ENCODE measurements around the gene HDAC11. TPM values are rescaled to one million over a fixed set of nuclear protein-coding genes. Genes with fewer than 3 reads are reported as not detected.
A peak's percentile ranks its signal among the peaks of the same experiment; 100 is the strongest.

The HDAC11 gene
- total and polyA plus RNA-seq, 2 of the 13 experiments (the other 11 are each of a cell fraction or from before 2014, with no cell fraction given) = 13.7 to 33.1 TPM

GRCh38 chr3:13470894-13471574, 9.1 kb upstream of the HDAC11 start (continued):
- TF ChIP-seq, protein P1, sequence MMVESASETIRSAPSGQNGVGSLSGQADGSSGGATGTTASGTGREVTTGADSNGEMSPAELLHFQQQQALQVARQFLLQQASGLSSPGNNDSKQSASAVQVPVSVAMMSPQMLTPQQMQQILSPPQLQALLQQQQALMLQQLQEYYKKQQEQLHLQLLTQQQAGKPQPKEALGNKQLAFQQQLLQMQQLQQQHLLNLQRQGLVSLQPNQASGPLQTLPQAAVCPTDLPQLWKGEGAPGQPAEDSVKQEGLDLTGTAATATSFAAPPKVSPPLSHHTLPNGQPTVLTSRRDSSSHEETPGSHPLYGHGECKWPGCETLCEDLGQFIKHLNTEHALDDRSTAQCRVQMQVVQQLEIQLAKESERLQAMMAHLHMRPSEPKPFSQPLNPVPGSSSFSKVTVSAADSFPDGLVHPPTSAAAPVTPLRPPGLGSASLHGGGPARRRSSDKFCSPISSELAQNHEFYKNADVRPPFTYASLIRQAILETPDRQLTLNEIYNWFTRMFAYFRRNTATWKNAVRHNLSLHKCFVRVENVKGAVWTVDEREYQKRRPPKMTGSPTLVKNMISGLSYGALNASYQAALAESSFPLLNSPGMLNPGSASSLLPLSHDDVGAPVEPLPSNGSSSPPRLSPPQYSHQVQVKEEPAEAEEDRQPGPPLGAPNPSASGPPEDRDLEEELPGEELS (CRISPR knock-in tag; IDR thresholded peaks at IDR 0.05) = peak; percentile 99
- TF ChIP-seq, protein P2, sequence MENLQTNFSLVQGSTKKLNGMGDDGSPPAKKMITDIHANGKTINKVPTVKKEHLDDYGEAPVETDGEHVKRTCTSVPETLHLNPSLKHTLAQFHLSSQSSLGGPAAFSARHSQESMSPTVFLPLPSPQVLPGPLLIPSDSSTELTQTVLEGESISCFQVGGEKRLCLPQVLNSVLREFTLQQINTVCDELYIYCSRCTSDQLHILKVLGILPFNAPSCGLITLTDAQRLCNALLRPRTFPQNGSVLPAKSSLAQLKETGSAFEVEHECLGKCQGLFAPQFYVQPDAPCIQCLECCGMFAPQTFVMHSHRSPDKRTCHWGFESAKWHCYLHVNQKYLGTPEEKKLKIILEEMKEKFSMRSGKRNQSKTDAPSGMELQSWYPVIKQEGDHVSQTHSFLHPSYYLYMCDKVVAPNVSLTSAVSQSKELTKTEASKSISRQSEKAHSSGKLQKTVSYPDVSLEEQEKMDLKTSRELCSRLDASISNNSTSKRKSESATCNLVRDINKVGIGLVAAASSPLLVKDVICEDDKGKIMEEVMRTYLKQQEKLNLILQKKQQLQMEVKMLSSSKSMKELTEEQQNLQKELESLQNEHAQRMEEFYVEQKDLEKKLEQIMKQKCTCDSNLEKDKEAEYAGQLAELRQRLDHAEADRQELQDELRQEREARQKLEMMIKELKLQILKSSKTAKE (CRISPR knock-in tag; IDR thresholded peaks at IDR 0.05; ENCODE audit: borderline replicate concordance) = peak; percentile 79
- TF ChIP-seq MXD1 (CRISPR knock-in tag; IDR thresholded peaks at IDR 0.05) = no peak
- no peak for TF ChIP-seq TBP (CRISPR knock-in tag; IDR thresholded peaks at IDR 0.05)
- TF ChIP-seq ZNF557 (CRISPR knock-in tag; IDR thresholded peaks at IDR 0.05) = 0 out of 2 replicates have a peak, but pooled peaks have one; percentile 59
- peak; percentile 95 for TF ChIP-seq TBX2 (CRISPR knock-in tag; IDR thresholded peaks at IDR 0.05; ENCODE audit: borderline replicate concordance)
- TF ChIP-seq ZNF333 (CRISPR knock-in tag; IDR thresholded peaks at IDR 0.05; ENCODE audit: borderline replicate concordance) = no peak
- TF ChIP-seq, protein P3, sequence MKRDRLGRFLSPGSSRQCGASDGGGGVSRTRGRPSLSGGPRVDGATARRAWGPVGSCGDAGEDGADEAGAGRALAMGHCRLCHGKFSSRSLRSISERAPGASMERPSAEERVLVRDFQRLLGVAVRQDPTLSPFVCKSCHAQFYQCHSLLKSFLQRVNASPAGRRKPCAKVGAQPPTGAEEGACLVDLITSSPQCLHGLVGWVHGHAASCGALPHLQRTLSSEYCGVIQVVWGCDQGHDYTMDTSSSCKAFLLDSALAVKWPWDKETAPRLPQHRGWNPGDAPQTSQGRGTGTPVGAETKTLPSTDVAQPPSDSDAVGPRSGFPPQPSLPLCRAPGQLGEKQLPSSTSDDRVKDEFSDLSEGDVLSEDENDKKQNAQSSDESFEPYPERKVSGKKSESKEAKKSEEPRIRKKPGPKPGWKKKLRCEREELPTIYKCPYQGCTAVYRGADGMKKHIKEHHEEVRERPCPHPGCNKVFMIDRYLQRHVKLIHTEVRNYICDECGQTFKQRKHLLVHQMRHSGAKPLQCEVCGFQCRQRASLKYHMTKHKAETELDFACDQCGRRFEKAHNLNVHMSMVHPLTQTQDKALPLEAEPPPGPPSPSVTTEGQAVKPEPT (CRISPR knock-in tag; IDR thresholded peaks at IDR 0.05; ENCODE audit: low read depth) = no peak
- TF ChIP-seq, protein P4, sequence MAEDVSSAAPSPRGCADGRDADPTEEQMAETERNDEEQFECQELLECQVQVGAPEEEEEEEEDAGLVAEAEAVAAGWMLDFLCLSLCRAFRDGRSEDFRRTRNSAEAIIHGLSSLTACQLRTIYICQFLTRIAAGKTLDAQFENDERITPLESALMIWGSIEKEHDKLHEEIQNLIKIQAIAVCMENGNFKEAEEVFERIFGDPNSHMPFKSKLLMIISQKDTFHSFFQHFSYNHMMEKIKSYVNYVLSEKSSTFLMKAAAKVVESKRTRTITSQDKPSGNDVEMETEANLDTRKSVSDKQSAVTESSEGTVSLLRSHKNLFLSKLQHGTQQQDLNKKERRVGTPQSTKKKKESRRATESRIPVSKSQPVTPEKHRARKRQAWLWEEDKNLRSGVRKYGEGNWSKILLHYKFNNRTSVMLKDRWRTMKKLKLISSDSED (CRISPR knock-in tag; IDR thresholded peaks at IDR 0.05) = no peak
- 0 out of 2 replicates have a peak, but pooled peaks have one; percentile 22 for TF ChIP-seq ZNF263 (CRISPR knock-in tag; IDR thresholded peaks at IDR 0.05)
- TF ChIP-seq HOXA5 (CRISPR knock-in tag; IDR thresholded peaks at IDR 0.05) = no peak
- peak; percentile 33; the same call in 1 of the 2 replicates for TF ChIP-seq SRY (CRISPR knock-in tag; IDR thresholded peaks at IDR 0.05)
- peak in 1 of 2 experiments; percentile 63; a peak in 2 of 4 replicates for TF ChIP-seq KLF16 (CRISPR knock-in tag; IDR thresholded peaks at IDR 0.05)
- TF ChIP-seq KLF11 (CRISPR knock-in tag; IDR thresholded peaks at IDR 0.05) = peak; percentile 58; the same call in 1 of the 2 replicates

Measured in HepG2 (cell line).